ENCODE measurements around the gene DMRTA1. TPM values are rescaled to one million over a fixed set of nuclear protein-coding genes. Genes with fewer than 3 reads are reported as not detected.
"Not testable (repeated sequence)": the region's sequence is repeated elsewhere in the genome, so short reads cannot be mapped to it uniquely, and the experiment has no call there.

DMRTA1 gene
- total RNA-seq (2014; rRNA removed) = 2.4 and 4.2 TPM in 2 replicates
- polyA plus RNA-seq (2012) = 1.6 TPM

- DNase-seq (ENCODE audit: low read depth) = peak; percentile 86
These were observed at the start of gene DMRTA1 for GRCh38 chr9:22446589-22446949. DMRTA1 (plus strand) TSS chr9:22446824; CDS start chr9:22447066, 242 bp downstream.

- peak; percentile 48 for DNase-seq (ENCODE audit: low read depth)
These were observed 45.0 kb upstream of the DMRTA1 start for GRCh38 chr9:22401671-22402070.

GRCh38 chr9:22405869-22406659 lies 40.6 kb upstream of the DMRTA1 start:
- no peak for DNase-seq (ENCODE audit: low read depth)

- DNase-seq (ENCODE audit: low read depth) = peak; percentile 81
These were observed 32.7 kb upstream of the DMRTA1 start for GRCh38 chr9:22413884-22414283.

GRCh38 chr9:22415941-22416691 lies 30.5 kb upstream of the DMRTA1 start:
- peak; percentile 36 for DNase-seq (ENCODE audit: low read depth)

GRCh38 chr9:22416692-22417060 lies 29.9 kb upstream of the DMRTA1 start:
- DNase-seq (ENCODE audit: low read depth) = peak; percentile 82

- DNase-seq (ENCODE audit: low read depth) = no peak
These were observed 23.1 kb upstream of the DMRTA1 start for GRCh38 chr9:22423566-22423965.

- DNase-seq (ENCODE audit: low read depth) = no peak
These were observed 22.0 kb upstream of the DMRTA1 start for GRCh38 chr9:22424616-22425015.

GRCh38 chr9:22425551-22425950 lies 21.1 kb upstream of the DMRTA1 start:
- DNase-seq (ENCODE audit: low read depth) = no peak

GRCh38 chr9:22427226-22427880 lies 19.3 kb upstream of the DMRTA1 start:
- no peak for DNase-seq (ENCODE audit: low read depth)

GRCh38 chr9:22433691-22434090 lies 12.9 kb upstream of the DMRTA1 start:
- no peak for DNase-seq (ENCODE audit: low read depth)

- not testable (repeated sequence) for DNase-seq (ENCODE audit: low read depth)
These were observed 11.4 kb upstream of the DMRTA1 start for GRCh38 chr9:22435252-22435651.

GRCh38 chr9:22437461-22438067 lies 9.1 kb upstream of the DMRTA1 start:
- DNase-seq (ENCODE audit: low read depth) = not testable (repeated sequence)

- no peak for DNase-seq (ENCODE audit: low read depth)
These were observed 5.8 kb upstream of the DMRTA1 start for GRCh38 chr9:22440841-22441240.

- DNase-seq (ENCODE audit: low read depth) = peak; percentile 67
These were observed 460 bp downstream of the DMRTA1 start for GRCh38 chr9:22446950-22447617.

- DNase-seq (ENCODE audit: low read depth) = no peak
These were observed 1.1 kb downstream of the DMRTA1 start for GRCh38 chr9:22447618-22448305.

- no peak for DNase-seq (ENCODE audit: low read depth)
These were observed 3.1 kb downstream of the DMRTA1 start for GRCh38 chr9:22449719-22450118.

- peak; percentile 47 for DNase-seq (ENCODE audit: low read depth)
These were observed 5.9 kb downstream of the DMRTA1 start for GRCh38 chr9:22452415-22453010.

- peak; percentile 36 for DNase-seq (ENCODE audit: low read depth)
These were observed 7.4 kb downstream of the DMRTA1 start for GRCh38 chr9:22454016-22454415.

- DNase-seq (ENCODE audit: low read depth) = no peak
These were observed 8.6 kb downstream of the DMRTA1 start for GRCh38 chr9:22455181-22455580.
